Liver (tissue), 9 donors: ENCODE measurements around the gene NECAB2. TPM values are rescaled to one million over a fixed set of nuclear protein-coding genes. Genes with fewer than 3 reads are reported as not detected.
"Not testable (repeated sequence)": the region's sequence is repeated elsewhere in the genome, so short reads cannot be mapped to it uniquely, and the experiment has no call there.

Experiments
- DNase-seq: peaks from one replicate; pipeline ENCODE4 v3.0.0-alpha.2; 2017; ENCODE audit warnings: low spot score
- H3K27ac ChIP-seq, 2 donors: one replicate each; pipeline ENCODE4 v1.7.0; 2013; ENCODE audit warnings: inconsistent platforms in 2 of 2, low read length in 2 of 2, control low read depth in 1 of 2, low read depth in 1 of 2, mild to moderate bottlenecking in 1 of 2
- H3K27me3 ChIP-seq, 4 donors: one replicate each; pipeline versions ENCODE4 v1.6.1 to v1.7.0; 2013; ENCODE audit warnings: low read length in 3 of 4, inconsistent platforms in 1 of 4, mild to moderate bottlenecking in 1 of 4, moderate library complexity in 1 of 4; ENCODE audit not compliant: control insufficient read depth in 4 of 4, insufficient read depth in 4 of 4
- H3K36me3 ChIP-seq, 4 donors: one replicate each; pipeline versions ENCODE4 v1.6.1 to v1.7.0; 2013; ENCODE audit warnings: low read length in 3 of 4, mild to moderate bottlenecking in 3 of 4, low read depth in 1 of 4, moderate library complexity in 1 of 4; ENCODE audit not compliant: control insufficient read depth in 4 of 4, insufficient read depth in 3 of 4
- H3K4me1 ChIP-seq, 4 donors: one replicate each; pipeline versions ENCODE4 v1.6.1 to v1.7.0; 2013; ENCODE audit warnings: low read length in 3 of 4, mild to moderate bottlenecking in 3 of 4, moderate library complexity in 1 of 4; ENCODE audit not compliant: control insufficient read depth in 4 of 4, insufficient read depth in 4 of 4
- H3K4me3 ChIP-seq, 3 donors: one replicate each; pipeline versions ENCODE4 v1.6.1 to v1.7.0; 2013; ENCODE audit warnings: low read length in 3 of 3, control low read depth in 1 of 3, low read depth in 1 of 3, mild to moderate bottlenecking in 1 of 3
- H3K9ac ChIP-seq, 2 donors: one replicate each; pipeline ENCODE4 v1.7.0; 2013; ENCODE audit warnings: low read length in 2 of 2, mild to moderate bottlenecking in 2 of 2, moderate library complexity in 2 of 2, control low read depth in 1 of 2, low read depth in 1 of 2
- H3K9me3 ChIP-seq, 4 donors: one replicate each; pipeline versions ENCODE4 v1.6.1 to v1.7.0; 2013; ENCODE audit warnings: low read length in 3 of 4; ENCODE audit not compliant: control insufficient read depth in 4 of 4
- ATF3 ChIP-seq: IDR thresholded peaks from 2 replicates; pipeline ENCODE4 v1.6.1; 2016; ENCODE audit warnings: antibody characterized with exemption
- CTCF ChIP-seq: fragments of 150-350 bp; IDR thresholded peaks from 2 replicates; pipeline ENCODE4 v1.5.1; 2017; ENCODE audit warnings: improper control_type of control experiment, low read depth, low read length; ENCODE audit not compliant: missing input control
- EGR1 ChIP-seq, 2 donors: IDR thresholded peaks; 2 replicates each; pipeline ENCODE4 v1.6.1; 2016 to 2018; ENCODE audit warnings: antibody characterized with exemption in 2 of 2, low read depth in 2 of 2
- FOXA1 ChIP-seq: IDR thresholded peaks from 2 replicates; pipeline ENCODE4 v1.6.1; 2016; ENCODE audit warnings: antibody characterized with exemption
- GABPA ChIP-seq, 2 donors: IDR thresholded peaks in 1 of 2; conservative IDR thresholded peaks in 1 of 2; 2 replicates each; pipeline ENCODE4 v1.6.1; 2016; ENCODE audit warnings: antibody characterized with exemption in 2 of 2, mild to moderate bottlenecking in 1 of 2, moderate library complexity in 1 of 2
- HNF4G ChIP-seq: IDR thresholded peaks from 2 replicates; pipeline ENCODE4 v1.6.1; 2016; ENCODE audit warnings: antibody characterized with exemption
- JUND ChIP-seq, 2 donors: IDR thresholded peaks; 2 replicates each; pipeline ENCODE4 v1.6.1; 2016; ENCODE audit warnings: antibody characterized with exemption in 2 of 2
- MAX ChIP-seq: IDR thresholded peaks from 2 replicates; pipeline ENCODE4 v1.6.1; 2016; ENCODE audit warnings: antibody characterized with exemption
- NR2F2 ChIP-seq: IDR thresholded peaks from 2 replicates; pipeline ENCODE4 v1.6.1; 2016; ENCODE audit warnings: antibody characterized with exemption
- RAD21 ChIP-seq, 2 donors: IDR thresholded peaks; 2 replicates each; pipeline ENCODE4 v1.6.1; 2016; ENCODE audit warnings: antibody characterized with exemption in 2 of 2, mild to moderate bottlenecking in 2 of 2
- RXRA ChIP-seq, 2 donors: IDR thresholded peaks; 2 replicates each; pipeline ENCODE4 v1.6.1; 2017 to 2018; ENCODE audit warnings: antibody characterized with exemption in 2 of 2, mild to moderate bottlenecking in 1 of 2
- TAF1 ChIP-seq: conservative IDR thresholded peaks from 2 replicates; pipeline ENCODE4 v1.6.1; 2016; ENCODE audit warnings: antibody characterized with exemption, mild to moderate bottlenecking
- YY1 ChIP-seq: IDR thresholded peaks from 2 replicates; pipeline ENCODE4 v1.6.1; 2016; ENCODE audit warnings: antibody characterized with exemption, mild to moderate bottlenecking
- ZBTB33 ChIP-seq: IDR thresholded peaks from 2 replicates; pipeline ENCODE4 v1.6.1; 2016; ENCODE audit warnings: antibody characterized with exemption
- WGBS: extraction: QIAGEN DNeasy Blood & Tissue Kit; methylation state at CpG from one replicate; pipeline ENCODE4 v1.1.7; 2013; 5-methylcytosine and 5-hydroxymethylcytosine counted together
- polyA plus RNA-seq, 2 donors: library from polyadenylated mRNA; stranded (reverse) in 1 of 2; unstranded in 1 of 2; fragments of 200-250 nt in 1 of 2; fragments of >200 nt in 1 of 2; fragmentation: Nextera tagmentation in 1 of 2; extraction: Ambion mirVana in 1 of 2; gene quantifications; one replicate each; pipeline versions ENCODE4 v1.2.1 to v1.2.3, GENCODE V29; 2013 to 2015
- total RNA-seq, 2 donors: library from RNA; depleted of rRNA; stranded (reverse); fragments of >200 nt; gene quantifications; one replicate each; pipeline ENCODE4 v1.2.3, GENCODE V29; 2014
- donor health status: healthy.
- donor health status: healthy.
- donor health status: healthy.
- donor health status: healthy.
- donor health status: healthy.

NECAB2 gene
- total and polyA plus RNA-seq, 4 donors = 2.7 to 3.8 (median 2.9) TPM; not detected in 1

GRCh38 chr16:83940630-83941378 lies 27.2 kb upstream of the NECAB2 start:
- DNase-seq = no peak
- Histone ChIP-seq H3K4me3 (no peak overlapping the region), H3K9me3 (no peaks in the 10 kb centered on the region), H3K27me3 (no peaks in the 10 kb centered on the region), H3K4me1 (peaks cover 15 to 52% (median 44%) of the 10 kb centered on the region in 4 donors), H3K9ac (no peak overlapping the region), H3K36me3 (peaks cover 0 to 5% (median 0%) of the 10 kb centered on the region in 4 donors), H3K27ac (no peak overlapping the region)
- no peak for TF ChIP-seq MAX
- no peak for TF ChIP-seq JUND (IDR thresholded peaks at IDR 0.05)
- TF ChIP-seq YY1 = no peak
- no peak for TF ChIP-seq NR2F2
- no peak for TF ChIP-seq GABPA (IDR thresholded peaks at IDR 0.05 in 1 of 2, conservative IDR thresholded peaks at IDR 0.05 in 1 of 2)
- no peak for TF ChIP-seq EGR1 (IDR thresholded peaks at IDR 0.05; ENCODE audit: low read depth in 2 of 2)
- TF ChIP-seq FOXA1 = no peak
- TF ChIP-seq RXRA (IDR thresholded peaks at IDR 0.05) = no peak
- no peak for TF ChIP-seq HNF4G
- TF ChIP-seq ATF3 = no peak
- WGBS = 93% methylated on average over 28 of the region's 28 CpGs

- DNase-seq, H3K9me3 ChIP-seq, H3K36me3 ChIP-seq, H3K9ac ChIP-seq, H3K27ac ChIP-seq, H3K27me3 ChIP-seq, H3K4me3 ChIP-seq: not testable (repeated sequence)
- H3K4me1 ChIP-seq = peaks cover 15 to 59% (median 51%) of the 10 kb centered on the region in 4 donors
- WGBS = over 99% methylated on average over 9 of the region's 9 CpGs
Observed at GRCh38 chr16:83941546-83941945, 26.5 kb upstream of the NECAB2 start.

GRCh38 chr16:83942074-83942473 lies 26.0 kb upstream of the NECAB2 start:
- DNase-seq = no peak
- 78% methylated on average over 14 of the region's 14 CpGs for WGBS

More at GRCh38 chr16:83942074-83942473, 26.0 kb upstream of the NECAB2 start:
- H3K9me3 ChIP-seq = no peaks in the 10 kb centered on the region
- peak overlapping the region in 1 of 2 donors; percentile 82 for H3K27ac ChIP-seq
- H3K4me3 ChIP-seq = no peak overlapping the region
- TF ChIP-seq NR2F2 (no peak), EGR1 (IDR thresholded peaks at IDR 0.05; ENCODE audit: low read depth in 2 of 2) (no peak), RAD21 (IDR thresholded peaks at IDR 0.05) (no peak), ZBTB33 (no peak), CTCF (no peak), TAF1 (no peak), GABPA (IDR thresholded peaks at IDR 0.05 in 1 of 2, conservative IDR thresholded peaks at IDR 0.05 in 1 of 2) (no peak), RXRA (IDR thresholded peaks at IDR 0.05) (no peak)
- H3K36me3 ChIP-seq = peaks cover 0 to 5% (median 0%) of the 10 kb centered on the region in 4 donors
- H3K4me1 ChIP-seq = peaks cover 17 to 65% (median 56%) of the 10 kb centered on the region in 4 donors
- H3K9ac ChIP-seq = no peak overlapping the region
- H3K27me3 ChIP-seq = no peaks in the 10 kb centered on the region
